Transverse colon (tissue), 4 donors: ENCODE data around the gene GRIP2. TPM values are rescaled to one million over a fixed set of nuclear protein-coding genes. Genes with fewer than 3 reads are reported as not detected.

Source experiments
- DNase-seq: peaks from one replicate; pipeline ENCODE4 v3.0.0-alpha.2; 2019
- H3K27ac ChIP-seq, 4 donors: fragments of 200-600 bp; sonication (generic); 2 replicates each; pipeline ENCODE4 v1.5.1; 2016 to 2018; ENCODE audit warnings: inconsistent platforms in 4 of 4
- H3K27me3 ChIP-seq: fragments of 200-600 bp; sonication (generic); 2 replicates; pipeline ENCODE4 v1.5.1; 2017; ENCODE audit warnings: inconsistent platforms
- H3K36me3 ChIP-seq, 4 donors: fragments of 200-600 bp; sonication (generic); 2 replicates each; pipeline ENCODE4 v1.5.1; 2017 to 2019; ENCODE audit warnings: inconsistent platforms in 4 of 4
- H3K4me1 ChIP-seq, 4 donors: fragments of 200-600 bp; sonication (generic); 2 replicates each; pipeline ENCODE4 v1.5.1; 2017 to 2020; ENCODE audit warnings: inconsistent platforms in 4 of 4
- H3K4me3 ChIP-seq, 4 donors: fragments of 200-600 bp; sonication (generic); 1 replicate in 1 of 4; 2 replicates in 3 of 4; pipeline versions ENCODE4 v1.5.1 to v1.6.1; 2017 to 2019; ENCODE audit warnings: inconsistent platforms in 4 of 4
- H3K9me3 ChIP-seq, 2 donors: fragments of 200-600 bp; sonication (generic); 2 replicates each; pipeline ENCODE4 v1.5.1; 2017 to 2019; ENCODE audit warnings: inconsistent platforms in 2 of 2
- CTCF ChIP-seq, 5 experiments: fragments of 200-600 bp in 3 of 5; fragments of 450-650 bp in 2 of 5; sonication (generic) in 3 of 5; IDR thresholded peaks; 1 replicate in 2 of 5; 2 replicates in 3 of 5; pipeline ENCODE4 v1.5.1; 2016 to 2017; ENCODE audit warnings: antibody characterized with exemption in 5 of 5, inconsistent platforms in 3 of 5, mild to moderate bottlenecking in 2 of 5, moderate library complexity in 1 of 5
- EP300 ChIP-seq: sonication (generic); formaldehyde crosslinking; IDR thresholded peaks from one replicate; pipeline ENCODE4 v1.6.1; 2017; ENCODE audit warnings: antibody characterized with exemption, low read depth
- POLR2A ChIP-seq: fragments of 450-650 bp; IDR thresholded peaks from one replicate; pipeline ENCODE4 v1.6.1; 2016; ENCODE audit warnings: antibody characterized with exemption, mild to moderate bottlenecking, moderate library complexity
- POLR2AphosphoS5 ChIP-seq, 3 donors: sonication (generic); formaldehyde crosslinking; IDR thresholded peaks; one replicate each; pipeline ENCODE4 v1.6.1; 2016; ENCODE audit warnings: antibody characterized with exemption in 3 of 3
- WGBS, 2 donors: methylation state at CpG; one replicate each; pipeline ENCODE4 v1.1.5; 2018; ENCODE audit warnings: low coverage in 1 of 2; 5-methylcytosine and 5-hydroxymethylcytosine counted together
- in situ Hi-C, 4 donors: fragments of 200-750 bp; cut with MboI; loops; one replicate each; pipeline versions ENCODE4 v1.15.0 to v1.15.1; 2017; ENCODE audit warnings: low sequenced_read_pairs in 3 of 4, low pct_ligation_motif_present in 1 of 4, low pct_unique_long_range_greater_than_20kb in 1 of 4
- intact Hi-C: fragments of 100-400 bp; cut with DNase I; formaldehyde crosslinking; loops from one replicate; pipeline ENCODE4 v1.15.1; 2023; ENCODE audit warnings: low total_unique reads
- total RNA-seq, 4 donors: library from RNA; depleted of rRNA; stranded (reverse); fragments of >200 nt; gene quantifications; one replicate each; pipeline ENCODE4 v1.1.0, GENCODE V29; 2016

The GRIP2 gene
- total RNA-seq, 4 donors from 2014 or later: 0.27 to 0.40 TPM; not detected in 2

- Histone ChIP-seq H3K9me3 (no peaks in the 10 kb centered on the region), H3K4me1 (no peaks in the 10 kb centered on the region), H3K27ac (no peak overlapping the region), H3K4me3 (no peak overlapping the region), H3K27me3 (no peaks in the 10 kb centered on the region), H3K36me3 (no peaks in the 10 kb centered on the region)
- no peak for DNase-seq
- intact Hi-C loops: no loop called here
- 84 to 89% methylated on average over 8 to 17 of the region's 17 CpGs for WGBS, 2 donors
- in situ Hi-C loops: no loop called here
- TF ChIP-seq CTCF (IDR thresholded peaks at IDR 0.05) (no peak), EP300 (no peak)
Observed at GRCh38 chr3:14484741-14485140, 55.4 kb downstream of the GRIP2 start.

GRCh38 chr3:14483286-14483685 lies 56.9 kb downstream of the GRIP2 start:
- intact Hi-C loops: no loop called here
- Histone ChIP-seq H3K36me3 (peaks cover 0 to 8% (median 0%) of the 10 kb centered on the region in 4 donors), H3K27ac (no peak overlapping the region), H3K4me3 (no peak overlapping the region), H3K9me3 (no peaks in the 10 kb centered on the region), H3K4me1 (no peaks in the 10 kb centered on the region), H3K27me3 (no peaks in the 10 kb centered on the region)
- in situ Hi-C loops: no loop called here
- TF ChIP-seq POLR2AphosphoS5 (IDR thresholded peaks at IDR 0.05) (no peak), EP300 (no peak), CTCF (IDR thresholded peaks at IDR 0.05) (no peak), POLR2A (no peak)
- no peak for DNase-seq
- WGBS, 2 donors: 100% methylated on average over 1 of the region's 1 CpG; no CpG with 5 or more reads in 1 of the 2 donors

GRCh38 chr3:14482271-14482721 lies 57.8 kb downstream of the GRIP2 start:
- Histone ChIP-seq H3K27ac (no peak overlapping the region), H3K4me3 (no peak overlapping the region), H3K4me1 (no peaks in the 10 kb centered on the region), H3K27me3 (no peaks in the 10 kb centered on the region), H3K9me3 (no peaks in the 10 kb centered on the region), H3K36me3 (peaks cover 0 to 8% (median 0%) of the 10 kb centered on the region in 4 donors)
- no peak for TF ChIP-seq POLR2A
- WGBS, 2 donors: 100% methylated on average over 2 of the region's 2 CpGs; no CpG with 5 or more reads in 1 of the 2 donors
- in situ Hi-C loops: no loop called here
- intact Hi-C loops: no loop called here
- DNase-seq: no peak

GRCh38 chr3:14481646-14482036 lies 58.5 kb downstream of the GRIP2 start:
- Histone ChIP-seq H3K4me3 (no peak overlapping the region), H3K27ac (no peak overlapping the region), H3K36me3 (peaks cover 0 to 8% (median 0%) of the 10 kb centered on the region in 4 donors), H3K9me3 (no peaks in the 10 kb centered on the region), H3K27me3 (no peaks in the 10 kb centered on the region), H3K4me1 (no peaks in the 10 kb centered on the region)
- intact Hi-C loops (no loop called here), in situ Hi-C loops (no loop called here)
- DNase-seq: no peak
- WGBS, 2 donors: 95% methylated on average over 13 of the region's 13 CpGs; no CpG with 5 or more reads in 1 of the 2 donors
- TF ChIP-seq POLR2AphosphoS5 (IDR thresholded peaks at IDR 0.05): no peak
- TF ChIP-seq EP300: no peak
- TF ChIP-seq CTCF (IDR thresholded peaks at IDR 0.05): no peak
- TF ChIP-seq POLR2A: no peak

- in situ Hi-C loops: no loop called here
- TF ChIP-seq POLR2AphosphoS5 (IDR thresholded peaks at IDR 0.05) (no peak), CTCF (IDR thresholded peaks at IDR 0.05) (no peak), EP300 (no peak), POLR2A (no peak)
- H3K27ac ChIP-seq: no peak overlapping the region
- no peak for DNase-seq
- no peaks in the 10 kb centered on the region for H3K4me1 ChIP-seq
- H3K27me3 ChIP-seq: no peaks in the 10 kb centered on the region
- no peaks in the 10 kb centered on the region for H3K9me3 ChIP-seq
- peaks cover 0 to 8% (median 0%) of the 10 kb centered on the region in 4 donors for H3K36me3 ChIP-seq
- 96% methylated on average over 10 of the region's 10 CpGs; no CpG with 5 or more reads in 1 of the 2 donors for WGBS, 2 donors
- H3K4me3 ChIP-seq: no peak overlapping the region
- intact Hi-C loops: no loop called here
Observed at GRCh38 chr3:14481018-14481645, 59.0 kb downstream of the GRIP2 start.
